B cell (primary cell): ENCODE measurements around the gene MUS81. TPM values are rescaled to one million over a fixed set of nuclear protein-coding genes. Genes with fewer than 3 reads are reported as not detected.

Source experiments
- ATAC-seq: fragments of 200-7000 bp; cut with Tn5 transposase; one replicate; pipeline ENCODE4 v1.10.0; 2021; ENCODE audit warnings: low read depth, mild to moderate bottlenecking, moderate number of reproducible peaks, moderate library complexity
- CTCF ChIA-PET: fragments of 350-600 bp; sonication (Branson Sonifier 250); formaldehyde crosslinking; loops from one replicate; lab custom pipeline; 2021; ENCODE audit warnings: antibody characterized with exemption, inconsistent platforms; lab: Charles Lee
- POLR2A ChIA-PET: fragments of 350-600 bp; sonication (Branson Sonifier 250); formaldehyde crosslinking; loops from one replicate; lab custom pipeline; 2021; ENCODE audit warnings: antibody characterized with exemption; lab: Charles Lee
- DNase-seq: peaks from one replicate; pipeline ENCODE4 v3.0.0; 2013
- H2AFZ ChIP-seq: 2 replicates; pipeline ENCODE4 v1.6.1; 2012; ENCODE audit warnings: mild to moderate bottlenecking, low read depth, low read length; ENCODE audit not compliant: insufficient read depth, poor library complexity, severe bottlenecking
- H3K27ac ChIP-seq, 2 donors: 1 replicate in 1 of 2; 2 replicates in 1 of 2; pipeline ENCODE4 v1.5.1; 2012 to 2013; ENCODE audit warnings: low read length in 2 of 2, mild to moderate bottlenecking in 2 of 2, moderate library complexity in 1 of 2
- H3K27me3 ChIP-seq, 4 experiments: fragments of 200-600 bp in 1 of 4; sonication (generic) in 1 of 4; replicated peaks in 1 of 4; 1 replicate in 2 of 4; 2 replicates in 2 of 4; pipeline versions ENCODE4 v1.6.1 to v1.7.0; 2013 to 2016; ENCODE audit warnings: low read length in 3 of 4, mild to moderate bottlenecking in 2 of 4, mixed read lengths in 1 of 4, moderate library complexity in 1 of 4; ENCODE audit not compliant: insufficient read depth in 4 of 4, control insufficient read depth in 3 of 4; ENCODE audit errors: control extremely low read depth in 1 of 4
- H3K36me3 ChIP-seq, 2 experiments: replicated peaks in 1 of 2; 1 replicate in 1 of 2; 2 replicates in 1 of 2; pipeline versions ENCODE4 v1.6.1 to v1.7.1; 2013; ENCODE audit warnings: low read length in 1 of 2; ENCODE audit not compliant: insufficient read depth in 2 of 2, control insufficient read depth in 1 of 2; ENCODE audit errors: control extremely low read depth in 1 of 2, extremely low read depth in 1 of 2
- H3K4me1 ChIP-seq, 2 donors: fragments of 200-600 bp in 1 of 2; sonication (generic) in 1 of 2; 1 replicate in 1 of 2; 2 replicates in 1 of 2; pipeline versions ENCODE4 v1.5.1 to v1.6.1; 2013 to 2017; ENCODE audit warnings: low read length in 2 of 2; ENCODE audit not compliant: control insufficient read depth in 2 of 2, insufficient read depth in 2 of 2
- H3K4me2 ChIP-seq: replicated peaks from 2 replicates; pipeline ENCODE3; 2012; ENCODE audit warnings: mild to moderate bottlenecking, low read depth, low read length; ENCODE audit not compliant: poor library complexity, severe bottlenecking
- H3K4me3 ChIP-seq, 5 experiments: fragments of 200-600 bp in 1 of 5; sonication (generic) in 1 of 5; 1 replicate in 3 of 5; 2 replicates in 2 of 5; pipeline versions ENCODE4 v1.5.1 to v1.7.0; 2011 to 2016; ENCODE audit warnings: low read length in 4 of 5, mild to moderate bottlenecking in 4 of 5, low read depth in 2 of 5, control low read depth in 1 of 5, moderate library complexity in 1 of 5; ENCODE audit not compliant: insufficient read depth in 1 of 5; ENCODE audit errors: control extremely low read depth in 1 of 5, extremely low read depth in 1 of 5
- H3K79me2 ChIP-seq: fragments of 200-600 bp; sonication (generic); one replicate; pipeline ENCODE4 v1.6.0; 2016; ENCODE audit warnings: low read length; ENCODE audit not compliant: control insufficient read depth, insufficient read depth
- H3K9ac ChIP-seq: fragments of 200-600 bp; sonication (generic); 2 replicates; pipeline ENCODE4 v1.6.1; 2017; ENCODE audit warnings: mild to moderate bottlenecking, low read length, moderate library complexity
- H3K9me3 ChIP-seq, 3 donors: one replicate each; pipeline versions ENCODE4 v1.6.1 to v1.7.1; 2013; ENCODE audit warnings: low read length in 2 of 3; ENCODE audit not compliant: control insufficient read depth in 2 of 3, insufficient read depth in 1 of 3; ENCODE audit errors: control extremely low read depth in 1 of 3
- H4K20me1 ChIP-seq: 2 replicates; pipeline ENCODE4 v1.6.0; 2012; ENCODE audit warnings: mild to moderate bottlenecking, low read length; ENCODE audit not compliant: insufficient read depth, control insufficient read depth, poor library complexity, severe bottlenecking
- H3K27ac Mint-ChIP-seq: one replicate; pipeline ENCODE4 v1.8.0; 2021; ENCODE audit warnings: mixed read lengths
- H3K27me3 Mint-ChIP-seq: one replicate; pipeline ENCODE4 v1.8.0; 2021; ENCODE audit warnings: mixed read lengths
- H3K4me1 Mint-ChIP-seq: one replicate; pipeline ENCODE4 v1.8.0; 2021; ENCODE audit warnings: mixed read lengths
- H3K4me3 Mint-ChIP-seq: one replicate; pipeline ENCODE4 v1.8.0; 2021; ENCODE audit warnings: mixed read lengths
- H3K9me3 Mint-ChIP-seq: one replicate; pipeline ENCODE4 v1.8.0; 2022; ENCODE audit warnings: mixed read lengths; ENCODE audit not compliant: insufficient read depth
- CTCF ChIP-seq: fragments of 200-600 bp; IDR thresholded peaks from one replicate; pipeline ENCODE4 v1.8.0; 2022; ENCODE audit warnings: antibody characterized with exemption, mild to moderate bottlenecking
- EZH2 ChIP-seq: IDR thresholded peaks from 2 replicates; pipeline ENCODE4 v1.6.1; 2012; ENCODE audit warnings: borderline replicate concordance, low read depth, mild to moderate bottlenecking, moderate library complexity, low read length; ENCODE audit not compliant: insufficient read depth, poor library complexity, severe bottlenecking
- WGBS: methylation state at CpG from one replicate; pipeline ENCODE4 v1.1.5; 2013; ENCODE audit warnings: missing lambda C conversion rate; ENCODE audit not compliant: insufficient coverage; 5-methylcytosine and 5-hydroxymethylcytosine counted together
- intact Hi-C: fragments of 100-400 bp; cut with micrococcal nuclease; formaldehyde crosslinking; loops from one replicate; pipeline ENCODE4 v1.10.0; 2022
- polyA plus RNA-seq: library from polyadenylated mRNA; depleted of rRNA; stranded (reverse); fragments of >200 nt; gene quantifications from 2 replicates; pipeline ENCODE4 v1.2.3, GENCODE V29; 2012
- total RNA-seq, 2 donors: library from RNA; stranded (reverse); fragments of 120-200 nt in 1 of 2; gene quantifications; 1 replicate in 1 of 2; 2 replicates in 1 of 2; pipeline versions ENCODE4 v1.2.3 to v1.2.4, GENCODE V29; 2013 to 2022

The MUS81 gene
- total and polyA plus RNA-seq, 2 donors (not counting 1 experiment from before 2014, with no cell fraction given): 74.5 to 134 TPM

- peaks cover 26% of the 10 kb centered on the region for H3K4me1 Mint-ChIP-seq
- peak overlapping the region; percentile 81 to 91 for H3K27ac ChIP-seq
- H3K4me3 ChIP-seq: peak overlapping the region; percentile 52 to 79 (median 63)
- H3K9me3 ChIP-seq: no peaks in the 10 kb centered on the region
- ATAC-seq (peak; percentile 98), DNase-seq (peak; percentile 97)
- peak overlapping the region; percentile 92 for H3K4me3 Mint-ChIP-seq
- peaks cover 10 to 29% of the 10 kb centered on the region in 2 donors for H3K4me1 ChIP-seq
- H2AFZ ChIP-seq: peak overlapping the region; percentile 85
- H3K27me3 Mint-ChIP-seq: peaks cover 5% of the 10 kb centered on the region
- CTCF ChIA-PET: interaction anchor here (0.6 to 6.7 kb wide), 8 partner anchors 10 to 794 kb away, joined by 3 to 71 read pairs (median 4); partner anchors contain the start of genes CCDC85B, CFL1, FIBP and MUS81
- intact Hi-C loops: loop anchor here (2.0 to 5.0 kb wide), 3 partner anchors 15 to 179 kb away; partner anchors contain the start of genes CFL1, FIBP and SF3B2
- no peak for TF ChIP-seq EZH2
- no peak for TF ChIP-seq CTCF
- H3K79me2 ChIP-seq: no peaks in the 10 kb centered on the region
- H3K4me2 ChIP-seq: peak overlapping the region; percentile 91
- H3K36me3 ChIP-seq: no peaks in the 10 kb centered on the region
- H3K9me3 Mint-ChIP-seq: no peaks in the 10 kb centered on the region
- 2% methylated on average over 43 of the region's 54 CpGs for WGBS
- H3K27me3 ChIP-seq: no peaks in the 10 kb centered on the region
- no peaks in the 10 kb centered on the region for H4K20me1 ChIP-seq
- peak overlapping the region; percentile 91 for H3K27ac Mint-ChIP-seq
- H3K9ac ChIP-seq: peak overlapping the region; percentile 70
- POLR2A ChIA-PET: interaction anchor here (0.6 to 1.7 kb wide), 5 partner anchors 11 to 233 kb away, joined by 3 to 24 read pairs (median 11); partner anchors contain the start of genes CCDC85B, CFL1, FIBP and MUS81
These were observed 13.3 kb downstream of the MUS81 start for GRCh38 chr11:65873318-65874156.
